ENCODE measurements around the gene GID8. TPM values are rescaled to one million over a fixed set of nuclear protein-coding genes. Genes with fewer than 3 reads are reported as not detected.
A peak's percentile ranks its signal among the peaks of the same experiment; 100 is the strongest.

Gene GID8
- polyA plus RNA-seq (ENCODE audit: insufficient read length in 4 of 4) = 10 to 100 TPM; 50.4 to 56.6 (median 53.1) TPM

GRCh38 chr20:62938105-62938888, at the start of gene GID8:
Gene GID8, plus strand, starts transcription at chr20:62938147. Its CDS starts 3,356 bp downstream, at chr20:62941503.
- no peak for DNase-seq (ENCODE audit: low read depth in 4 of 4, low spot score in 2 of 4)

GRCh38 chr20:62888406-62888805, 49.5 kb upstream of the GID8 start:
- DNase-seq (ENCODE audit: low read depth in 4 of 4, low spot score in 2 of 4) = no peak

GRCh38 chr20:62888910-62889309, 49.0 kb upstream of the GID8 start:
- no peak for DNase-seq (ENCODE audit: low read depth in 4 of 4, low spot score in 2 of 4)

- no peak for DNase-seq (ENCODE audit: low read depth in 4 of 4, low spot score in 2 of 4)
Measured at GRCh38 chr20:62889411-62889810, 48.5 kb upstream of the GID8 start.

- DNase-seq (ENCODE audit: low read depth in 4 of 4, low spot score in 2 of 4) = no peak
Measured at GRCh38 chr20:62889871-62890270, 48.1 kb upstream of the GID8 start.

- DNase-seq (ENCODE audit: low read depth in 4 of 4, low spot score in 2 of 4) = no peak
Measured at GRCh38 chr20:62890444-62890843, 47.5 kb upstream of the GID8 start.

GRCh38 chr20:62891111-62891510, 46.8 kb upstream of the GID8 start:
- no peak for DNase-seq (ENCODE audit: low read depth in 4 of 4, low spot score in 2 of 4)

GRCh38 chr20:62892348-62893304, 45.3 kb upstream of the GID8 start:
- no peak for DNase-seq (ENCODE audit: low read depth in 4 of 4, low spot score in 2 of 4)

- no peak for DNase-seq (ENCODE audit: low read depth in 4 of 4, low spot score in 2 of 4)
Measured at GRCh38 chr20:62893700-62894099, 44.2 kb upstream of the GID8 start.

GRCh38 chr20:62894261-62894660, 43.7 kb upstream of the GID8 start:
- no peak for DNase-seq (ENCODE audit: low read depth in 4 of 4, low spot score in 2 of 4)

- no peak for DNase-seq (ENCODE audit: low read depth in 4 of 4, low spot score in 2 of 4)
Measured at GRCh38 chr20:62895539-62895938, 42.4 kb upstream of the GID8 start.

GRCh38 chr20:62896526-62896925, 41.4 kb upstream of the GID8 start:
- DNase-seq (ENCODE audit: low read depth in 4 of 4, low spot score in 2 of 4) = no peak

GRCh38 chr20:62897666-62898065, 40.3 kb upstream of the GID8 start:
- no peak for DNase-seq (ENCODE audit: low read depth in 4 of 4, low spot score in 2 of 4)

- DNase-seq (ENCODE audit: low read depth in 4 of 4, low spot score in 2 of 4) = no peak
Measured at GRCh38 chr20:62898093-62898964, 39.6 kb upstream of the GID8 start.

- DNase-seq (ENCODE audit: low read depth in 4 of 4, low spot score in 2 of 4) = no peak
Measured at GRCh38 chr20:62898970-62899632, 38.8 kb upstream of the GID8 start.

- DNase-seq (ENCODE audit: low read depth in 4 of 4, low spot score in 2 of 4) = no peak
Measured at GRCh38 chr20:62899633-62900051, 38.3 kb upstream of the GID8 start.

- peak in 1 of 4 donors; percentile 69 for DNase-seq (ENCODE audit: low read depth in 4 of 4, low spot score in 2 of 4)
Measured at GRCh38 chr20:62900052-62900691, 37.8 kb upstream of the GID8 start.

GRCh38 chr20:62900692-62901584, 37.0 kb upstream of the GID8 start:
- DNase-seq (ENCODE audit: low read depth in 4 of 4, low spot score in 2 of 4) = no peak

Measured in left renal cortex interstitium (tissue), 4 donors.